Measurements from ENCODE around the gene DTNB.

DNA sequence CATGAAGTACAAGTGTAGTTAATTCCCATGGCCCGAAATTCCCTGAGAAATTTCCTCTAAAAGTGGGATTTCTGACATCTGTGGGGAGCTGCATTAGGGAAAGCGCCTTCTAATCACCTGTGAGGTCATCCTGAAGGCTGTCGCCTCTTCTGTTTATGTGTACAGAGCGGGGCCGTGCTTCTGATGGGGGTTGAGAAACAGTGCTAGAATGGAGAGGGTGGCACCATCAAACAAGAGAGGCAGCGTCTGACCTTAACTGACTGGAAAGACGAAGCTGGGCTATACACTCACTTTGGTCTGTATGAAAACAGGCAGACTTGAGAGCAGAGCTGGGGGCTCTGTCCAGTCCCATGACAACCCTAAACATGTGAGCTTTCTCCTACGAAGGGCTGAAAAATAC is 287.5 kb downstream of the DTNB start:
- TF ChIP-seq, protein P1, sequence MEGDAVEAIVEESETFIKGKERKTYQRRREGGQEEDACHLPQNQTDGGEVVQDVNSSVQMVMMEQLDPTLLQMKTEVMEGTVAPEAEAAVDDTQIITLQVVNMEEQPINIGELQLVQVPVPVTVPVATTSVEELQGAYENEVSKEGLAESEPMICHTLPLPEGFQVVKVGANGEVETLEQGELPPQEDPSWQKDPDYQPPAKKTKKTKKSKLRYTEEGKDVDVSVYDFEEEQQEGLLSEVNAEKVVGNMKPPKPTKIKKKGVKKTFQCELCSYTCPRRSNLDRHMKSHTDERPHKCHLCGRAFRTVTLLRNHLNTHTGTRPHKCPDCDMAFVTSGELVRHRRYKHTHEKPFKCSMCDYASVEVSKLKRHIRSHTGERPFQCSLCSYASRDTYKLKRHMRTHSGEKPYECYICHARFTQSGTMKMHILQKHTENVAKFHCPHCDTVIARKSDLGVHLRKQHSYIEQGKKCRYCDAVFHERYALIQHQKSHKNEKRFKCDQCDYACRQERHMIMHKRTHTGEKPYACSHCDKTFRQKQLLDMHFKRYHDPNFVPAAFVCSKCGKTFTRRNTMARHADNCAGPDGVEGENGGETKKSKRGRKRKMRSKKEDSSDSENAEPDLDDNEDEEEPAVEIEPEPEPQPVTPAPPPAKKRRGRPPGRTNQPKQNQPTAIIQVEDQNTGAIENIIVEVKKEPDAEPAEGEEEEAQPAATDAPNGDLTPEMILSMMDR (IDR thresholded peaks at IDR 0.05; ENCODE audit: poor library complexity, severe bottlenecking): no peak
- TF ChIP-seq POLR2AphosphoS5 (IDR thresholded peaks at IDR 0.05) (no peak), EP300 (conservative IDR thresholded peaks at IDR 0.05; ENCODE audit: poor library complexity, severe bottlenecking) (no peak), TAF1 (IDR thresholded peaks at IDR 0.05; ENCODE audit: low read depth) (no peak), EZH2 (IDR thresholded peaks at IDR 0.05; ENCODE audit: borderline replicate concordance, insufficient read depth, low read length, poor library complexity, severe bottlenecking) (no peak), RAD21 (conservative IDR thresholded peaks at IDR 0.05) (no peak), SMC3 (conservative IDR thresholded peaks at IDR 0.05; ENCODE audit: poor library complexity) (no peak)
- TF ChIP-seq, protein P2, sequence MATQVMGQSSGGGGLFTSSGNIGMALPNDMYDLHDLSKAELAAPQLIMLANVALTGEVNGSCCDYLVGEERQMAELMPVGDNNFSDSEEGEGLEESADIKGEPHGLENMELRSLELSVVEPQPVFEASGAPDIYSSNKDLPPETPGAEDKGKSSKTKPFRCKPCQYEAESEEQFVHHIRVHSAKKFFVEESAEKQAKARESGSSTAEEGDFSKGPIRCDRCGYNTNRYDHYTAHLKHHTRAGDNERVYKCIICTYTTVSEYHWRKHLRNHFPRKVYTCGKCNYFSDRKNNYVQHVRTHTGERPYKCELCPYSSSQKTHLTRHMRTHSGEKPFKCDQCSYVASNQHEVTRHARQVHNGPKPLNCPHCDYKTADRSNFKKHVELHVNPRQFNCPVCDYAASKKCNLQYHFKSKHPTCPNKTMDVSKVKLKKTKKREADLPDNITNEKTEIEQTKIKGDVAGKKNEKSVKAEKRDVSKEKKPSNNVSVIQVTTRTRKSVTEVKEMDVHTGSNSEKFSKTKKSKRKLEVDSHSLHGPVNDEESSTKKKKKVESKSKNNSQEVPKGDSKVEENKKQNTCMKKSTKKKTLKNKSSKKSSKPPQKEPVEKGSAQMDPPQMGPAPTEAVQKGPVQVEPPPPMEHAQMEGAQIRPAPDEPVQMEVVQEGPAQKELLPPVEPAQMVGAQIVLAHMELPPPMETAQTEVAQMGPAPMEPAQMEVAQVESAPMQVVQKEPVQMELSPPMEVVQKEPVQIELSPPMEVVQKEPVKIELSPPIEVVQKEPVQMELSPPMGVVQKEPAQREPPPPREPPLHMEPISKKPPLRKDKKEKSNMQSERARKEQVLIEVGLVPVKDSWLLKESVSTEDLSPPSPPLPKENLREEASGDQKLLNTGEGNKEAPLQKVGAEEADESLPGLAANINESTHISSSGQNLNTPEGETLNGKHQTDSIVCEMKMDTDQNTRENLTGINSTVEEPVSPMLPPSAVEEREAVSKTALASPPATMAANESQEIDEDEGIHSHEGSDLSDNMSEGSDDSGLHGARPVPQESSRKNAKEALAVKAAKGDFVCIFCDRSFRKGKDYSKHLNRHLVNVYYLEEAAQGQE (IDR thresholded peaks at IDR 0.05; ENCODE audit: borderline replicate concordance): no peak
